Keratinocyte (primary cell): ENCODE measurements around the gene ACVR2B. TPM values are rescaled to one million over a fixed set of nuclear protein-coding genes. Genes with fewer than 3 reads are reported as not detected.

Source experiments
- DNase-seq: peaks from one replicate; pipeline ENCODE4 v3.0.0-alpha.2; 2011; ENCODE audit warnings: low read depth, missing footprints, low spot score
- FAIRE-seq: peaks from 2 replicates; lab custom pipeline; 2011; peaks lifted over from hg19 to GRCh38; lab: Jason Lieb, UNC
- H2AFZ ChIP-seq: 2 replicates; pipeline ENCODE4 v1.6.0; 2012; ENCODE audit warnings: low read length, control low read depth, inconsistent platforms; ENCODE audit not compliant: control insufficient read depth
- H3K27ac ChIP-seq: 2 replicates; pipeline ENCODE4 v1.5.1; 2011; ENCODE audit warnings: low read length; ENCODE audit not compliant: control insufficient read depth, insufficient read depth
- H3K27me3 ChIP-seq: 3 replicates; pipeline ENCODE4 v1.6.0; 2011; ENCODE audit warnings: low read length; ENCODE audit not compliant: control insufficient read depth, insufficient read depth; ENCODE audit errors: extremely low read depth
- H3K36me3 ChIP-seq, 2 experiments: 2 replicates in 1 of 2; 3 replicates in 1 of 2; pipeline ENCODE4 v1.5.1; 2011; ENCODE audit warnings: low read length in 2 of 2, mild to moderate bottlenecking in 1 of 2; ENCODE audit not compliant: control insufficient read depth in 2 of 2, insufficient read depth in 2 of 2; ENCODE audit errors: extremely low read depth in 1 of 2
- H3K4me1 ChIP-seq: 3 replicates; pipeline ENCODE4 v1.5.1; 2011; ENCODE audit warnings: low read length; ENCODE audit not compliant: control insufficient read depth, insufficient read depth; ENCODE audit errors: extremely low read depth
- H3K4me2 ChIP-seq: 3 replicates; pipeline ENCODE4 v1.6.0; 2011; ENCODE audit warnings: low read depth, low read length; ENCODE audit not compliant: control insufficient read depth, insufficient read depth; ENCODE audit errors: extremely low read depth
- H3K4me3 ChIP-seq, 3 experiments: fragments of 200-600 bp in 1 of 3; sonication (generic) in 1 of 3; 2 replicates in 2 of 3; 3 replicates in 1 of 3; pipeline ENCODE4 v1.5.1; 2011 to 2016; ENCODE audit warnings: low read length in 3 of 3, mild to moderate bottlenecking in 3 of 3, control low read depth in 2 of 3, inconsistent platforms in 1 of 3, low read depth in 1 of 3, mixed read lengths in 1 of 3, mixed run types in 1 of 3, moderate library complexity in 1 of 3; ENCODE audit not compliant: control insufficient read depth in 2 of 3, insufficient read depth in 2 of 3; ENCODE audit errors: extremely low read depth in 1 of 3
- H3K79me2 ChIP-seq: 2 replicates; pipeline ENCODE4 v1.6.0; 2012; ENCODE audit warnings: low read length; ENCODE audit not compliant: control insufficient read depth, insufficient read depth
- H3K9ac ChIP-seq: 3 replicates; pipeline ENCODE4 v1.6.0; 2011; ENCODE audit warnings: low read length; ENCODE audit not compliant: control insufficient read depth, insufficient read depth; ENCODE audit errors: extremely low read depth
- H3K9me1 ChIP-seq: 3 replicates; pipeline ENCODE4 v1.6.0; 2011; ENCODE audit warnings: low read length; ENCODE audit not compliant: control insufficient read depth, insufficient read depth; ENCODE audit errors: extremely low read depth
- H3K9me3 ChIP-seq: 2 replicates; pipeline ENCODE4 v1.5.1; 2012; ENCODE audit warnings: low read depth, low read length; ENCODE audit not compliant: control insufficient read depth
- H4K20me1 ChIP-seq: 3 replicates; pipeline ENCODE4 v1.6.0; 2011; ENCODE audit warnings: low read length; ENCODE audit not compliant: control insufficient read depth, insufficient read depth; ENCODE audit errors: extremely low read depth
- CTCF ChIP-seq, 3 experiments: IDR thresholded peaks in 1 of 3; conservative IDR thresholded peaks in 1 of 3; optimal IDR thresholded peaks in 1 of 3; 2 replicates in 2 of 3; 3 replicates in 1 of 3; pipeline versions ENCODE3 to v1.5.1; 2011; ENCODE audit warnings: low read length in 3 of 3, mild to moderate bottlenecking in 3 of 3, moderate library complexity in 2 of 3, control low read depth in 1 of 3, inconsistent platforms in 1 of 3; ENCODE audit not compliant: insufficient read depth in 2 of 3; ENCODE audit errors: extremely low read depth in 1 of 3
- EZH2 ChIP-seq: IDR thresholded peaks from one replicate; pipeline ENCODE4 v1.6.1; 2012; ENCODE audit warnings: inconsistent platforms, mild to moderate bottlenecking, low read length, moderate library complexity
- dilution Hi-C: fragments of 300-500 bp; cut with MboI; formaldehyde crosslinking; loops from one replicate; pipeline ENCODE4 v1.7.0; 2020; ENCODE audit warnings: low sequenced_read_pairs; ENCODE audit not compliant: extremely low pct_ligation_motif_present
- polyA plus RNA-seq, 5 experiments: library from polyadenylated mRNA; depleted of rRNA in 3 of 5; stranded (reverse) in 3 of 5; stranded (forward) in 1 of 5; unstranded in 1 of 5; fragments of >200 nt; gene quantifications; 1 replicate in 1 of 5; 2 replicates in 3 of 5; 3 replicates in 1 of 5; pipeline versions ENCODE4 v1.2.1 to v1.2.3, GENCODE V29; 2011 to 2012; ENCODE audit warnings: missing spikeins in 2 of 5, low read depth in 1 of 5, low replicate concordance in 1 of 5

The ACVR2B gene
- polyA plus RNA-seq, 1 donor (not counting 4 experiments of a cell fraction or from before 2014, with no cell fraction given) = 0.46 TPM

GRCh38 chr3:38455639-38456430 lies 2.1 kb downstream of the ACVR2B start:
- Histone ChIP-seq H3K36me3 (no peaks in the 10 kb centered on the region), H3K4me2 (peak overlapping the region; percentile 82), H3K4me1 (peaks cover 3% of the 10 kb centered on the region), H3K4me3 (peak overlapping the region; percentile 51 to 76 (median 60)), H3K9me3 (no peaks in the 10 kb centered on the region), H4K20me1 (no peaks in the 10 kb centered on the region), H3K27me3 (no peaks in the 10 kb centered on the region), H3K9ac (peak overlapping the region; percentile 47), H2AFZ (peak overlapping the region; percentile 79), H3K27ac (no peak overlapping the region), H3K9me1 (no peaks in the 10 kb centered on the region), H3K79me2 (no peaks in the 10 kb centered on the region)
- no peak for DNase-seq
- TF ChIP-seq EZH2 (no peak), CTCF (optimal IDR thresholded peaks at IDR 0.05 in 1 of 3, IDR thresholded peaks at IDR 0.05 in 1 of 3, conservative IDR thresholded peaks at IDR 0.05 in 1 of 3; ENCODE audit: extremely low read depth in 1 of 3, insufficient read depth in 2 of 3, low read length in 3 of 3) (no peak)
- dilution Hi-C loops = no loop called here
- no peak for FAIRE-seq

- Histone ChIP-seq H3K4me3 (no peak overlapping the region), H4K20me1 (no peaks in the 10 kb centered on the region), H3K9me1 (no peaks in the 10 kb centered on the region), H3K4me1 (peaks cover 3% of the 10 kb centered on the region), H3K27me3 (no peaks in the 10 kb centered on the region), H2AFZ (no peak overlapping the region), H3K4me2 (no peak overlapping the region), H3K27ac (no peak overlapping the region), H3K9me3 (no peaks in the 10 kb centered on the region), H3K79me2 (no peaks in the 10 kb centered on the region), H3K9ac (no peak overlapping the region), H3K36me3 (no peaks in the 10 kb centered on the region)
- DNase-seq = no peak
- no peak for FAIRE-seq
- dilution Hi-C loops = no loop called here
- TF ChIP-seq CTCF (optimal IDR thresholded peaks at IDR 0.05 in 1 of 3, IDR thresholded peaks at IDR 0.05 in 1 of 3, conservative IDR thresholded peaks at IDR 0.05 in 1 of 3; ENCODE audit: extremely low read depth in 1 of 3, insufficient read depth in 2 of 3, low read length in 3 of 3) = no peak
- no peak for TF ChIP-seq EZH2
Observed at GRCh38 chr3:38457111-38458003, 3.7 kb downstream of the ACVR2B start.
